ENCODE results near the gene CCL11. TPM values are rescaled to one million over a fixed set of nuclear protein-coding genes. Genes with fewer than 3 reads are reported as not detected.

CCL11 gene
- not detected in 2 replicates for total RNA-seq (2014; rRNA removed)
- not detected for polyA plus RNA-seq (2012)

DNA sequence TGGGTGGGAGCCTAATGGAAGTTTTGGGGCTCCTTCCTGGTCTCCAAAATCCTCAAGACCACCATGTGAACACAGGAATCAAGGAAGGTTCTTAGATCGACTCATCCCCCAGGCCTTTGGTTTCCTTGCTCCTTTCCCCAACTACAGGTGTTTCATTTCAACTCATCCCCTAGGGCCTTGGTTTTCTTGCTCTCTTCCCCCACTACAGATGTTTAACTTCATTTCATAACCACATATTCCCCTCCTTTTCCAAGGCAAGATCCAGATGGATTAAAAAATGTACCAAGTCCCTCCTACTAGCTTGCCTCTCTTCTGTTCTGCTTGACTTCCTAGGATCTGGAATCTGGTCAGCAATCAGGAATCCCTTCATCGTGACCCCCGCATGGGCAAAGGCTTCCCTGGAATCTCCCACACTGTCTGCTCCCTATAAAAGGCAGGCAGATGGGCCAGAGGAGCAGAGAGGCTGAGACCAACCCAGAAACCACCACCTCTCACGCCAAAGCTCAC, at the start of gene CCL11:
Gene CCL11, plus strand, starts transcription at position 457 of the 507 bp plus-strand sequence. CDS start 67 bp downstream, outside the sequence.
- DNase-seq (ENCODE audit: low read depth), result no peak

DNA sequence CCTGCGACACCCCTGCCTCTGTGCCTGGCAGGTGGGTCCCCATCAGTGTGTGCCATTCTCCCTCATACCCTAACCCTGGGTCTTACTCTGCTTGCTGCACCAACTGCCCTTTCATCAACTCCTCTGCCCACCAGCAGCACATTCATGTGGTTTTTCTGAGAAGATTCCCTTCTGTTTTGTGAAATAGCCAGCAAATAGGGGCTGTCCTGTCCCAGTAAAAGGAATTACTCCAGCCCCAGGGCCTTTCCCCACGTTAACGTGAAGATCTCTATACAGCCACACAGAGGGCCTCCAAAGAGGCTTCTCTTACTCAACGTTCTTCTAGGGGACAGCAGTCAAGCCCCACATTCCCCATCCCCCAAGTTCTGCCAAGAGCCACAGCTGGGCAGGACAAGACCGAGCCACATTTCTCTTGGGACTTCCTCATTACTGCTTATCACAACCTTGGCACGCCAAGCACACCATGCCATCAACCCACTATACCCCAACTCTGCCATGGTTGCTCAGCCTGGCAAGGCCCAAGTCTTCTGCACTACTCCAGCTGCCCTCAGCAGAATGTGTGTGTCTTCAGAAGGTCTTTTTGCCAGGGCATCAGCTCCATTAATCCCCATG, 49.2 kb upstream of the CCL11 start:
- DNase-seq (ENCODE audit: low read depth), result no peak

GRCh38 chr17:34237458-34237857, 48.1 kb upstream of the CCL11 start:
- no peak for DNase-seq (ENCODE audit: low read depth)

- no peak for DNase-seq (ENCODE audit: low read depth)
These were observed 44.5 kb upstream of the CCL11 start for GRCh38 chr17:34241062-34241461.

GRCh38 chr17:34242587-34243363, 42.8 kb upstream of the CCL11 start:
- DNase-seq (ENCODE audit: low read depth), result no peak

- no peak for DNase-seq (ENCODE audit: low read depth)
These were observed 41.9 kb upstream of the CCL11 start for GRCh38 chr17:34243364-34244320.

DNA sequence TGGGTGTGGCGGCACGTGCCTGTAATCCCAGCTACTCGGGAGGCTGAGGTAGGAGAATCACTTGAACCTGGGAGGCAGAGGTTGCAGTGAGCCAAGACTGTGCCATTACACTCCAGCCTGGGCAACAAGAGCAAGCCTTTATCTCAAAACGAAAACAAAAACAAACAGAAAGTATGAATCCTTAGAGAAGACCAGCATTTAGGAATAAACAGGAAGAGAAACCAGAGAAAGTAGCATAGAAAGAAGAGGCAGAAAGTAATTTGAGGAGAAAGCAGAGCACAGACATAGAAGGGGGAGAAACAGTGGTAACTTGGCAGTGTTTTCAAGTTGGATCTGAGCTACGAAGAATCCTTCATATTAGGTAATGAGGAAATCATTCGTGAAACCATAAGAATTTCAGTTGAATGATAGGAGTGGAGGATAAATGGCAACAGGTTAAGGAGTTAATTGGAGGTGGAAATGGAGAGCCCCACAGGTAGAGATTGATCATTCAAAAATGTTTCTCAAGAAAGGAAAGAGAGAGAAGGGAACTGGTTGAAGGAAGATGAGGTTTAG, 40.1 kb upstream of the CCL11 start:
- DNase-seq (ENCODE audit: low read depth), result no peak

- DNase-seq (ENCODE audit: low read depth), result no peak
These were observed 39.1 kb upstream of the CCL11 start for GRCh38 chr17:34246446-34246845.

GRCh38 chr17:34246881-34247280, 38.7 kb upstream of the CCL11 start:
- DNase-seq (ENCODE audit: low read depth), result no peak

DNA sequence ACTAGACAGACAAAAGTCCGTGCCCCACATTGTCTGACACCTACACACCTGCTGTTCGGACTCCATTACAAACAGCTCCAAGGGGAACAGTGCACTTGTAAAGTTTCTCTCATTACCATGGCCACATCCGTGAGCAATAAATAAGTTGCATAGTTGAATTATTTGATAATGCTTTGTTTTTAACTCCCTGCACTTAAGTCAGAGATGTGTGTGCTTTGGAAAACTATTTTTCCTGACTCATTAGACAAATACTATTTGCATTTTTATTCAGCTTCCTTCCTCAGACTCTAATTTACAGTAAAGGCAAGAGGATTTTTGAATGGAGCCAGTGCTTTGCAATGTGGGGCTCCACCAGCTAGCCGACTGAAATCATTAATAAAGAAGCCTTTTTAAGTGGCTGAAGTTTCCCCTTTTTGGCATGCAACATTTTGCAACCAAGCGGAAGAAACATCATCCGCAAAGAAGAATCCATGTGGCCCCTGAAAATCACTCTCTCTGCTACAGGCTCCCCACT, 37.0 kb upstream of the CCL11 start:
- DNase-seq (ENCODE audit: low read depth), result no peak

DNA sequence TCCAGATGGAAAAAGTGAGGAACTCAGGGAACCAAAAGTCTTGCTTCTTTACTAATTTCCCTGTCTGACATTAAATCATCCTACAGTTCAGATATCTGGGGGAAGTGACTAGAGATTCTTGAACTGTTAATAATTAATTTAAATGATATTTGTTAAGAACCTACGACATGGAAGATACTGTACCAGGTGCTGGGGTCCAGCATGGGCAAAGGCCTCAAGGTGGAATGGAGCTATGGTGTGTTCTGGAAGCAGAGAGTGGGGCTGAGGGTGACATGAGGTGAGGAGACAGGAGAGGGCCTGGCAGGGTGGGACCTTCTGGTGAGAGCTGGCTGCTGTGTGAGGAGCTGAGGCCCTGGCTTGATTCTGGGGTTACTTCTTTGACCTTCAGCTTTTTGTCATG, 36.5 kb upstream of the CCL11 start:
- DNase-seq (ENCODE audit: low read depth), result no peak

DNA sequence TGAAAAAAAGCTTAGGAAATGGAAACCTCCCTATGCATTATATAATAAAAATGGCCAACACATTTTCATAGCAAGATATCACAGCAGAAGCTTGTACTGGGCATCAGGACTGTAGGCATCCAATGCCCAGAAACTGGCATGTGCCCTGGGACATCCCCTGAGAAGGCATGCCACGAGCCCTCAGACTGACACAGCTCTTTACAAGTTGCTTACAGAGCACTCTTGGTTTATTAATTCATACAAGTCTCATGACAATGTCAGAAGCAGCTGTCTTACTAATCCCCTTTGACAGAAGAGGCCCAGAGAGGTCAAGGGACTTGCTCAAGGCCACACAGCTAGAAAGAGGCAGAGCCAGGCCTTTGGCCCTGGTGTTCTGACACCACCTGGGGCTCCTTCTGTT, 36.1 kb upstream of the CCL11 start:
- no peak for DNase-seq (ENCODE audit: low read depth)

DNA sequence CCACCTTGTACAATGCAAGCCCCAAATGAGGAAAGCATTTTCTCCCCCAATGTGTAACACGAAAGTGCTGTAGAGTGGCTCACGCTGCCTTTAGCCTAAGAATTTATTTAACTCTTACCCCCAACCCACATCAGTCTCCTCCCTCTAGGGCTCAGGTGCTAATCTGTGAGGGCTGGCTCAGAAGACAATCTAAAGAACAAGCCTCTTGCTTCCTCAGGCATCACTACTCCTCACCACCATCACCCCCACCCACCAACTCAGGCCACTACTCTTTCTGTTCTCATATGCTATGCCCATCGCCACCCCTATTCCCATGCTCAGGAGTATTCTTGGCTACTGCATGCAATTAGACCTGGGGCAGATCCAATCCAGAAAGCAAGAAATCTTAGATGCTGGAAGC, 34.4 kb upstream of the CCL11 start:
- no peak for DNase-seq (ENCODE audit: low read depth)

DNA sequence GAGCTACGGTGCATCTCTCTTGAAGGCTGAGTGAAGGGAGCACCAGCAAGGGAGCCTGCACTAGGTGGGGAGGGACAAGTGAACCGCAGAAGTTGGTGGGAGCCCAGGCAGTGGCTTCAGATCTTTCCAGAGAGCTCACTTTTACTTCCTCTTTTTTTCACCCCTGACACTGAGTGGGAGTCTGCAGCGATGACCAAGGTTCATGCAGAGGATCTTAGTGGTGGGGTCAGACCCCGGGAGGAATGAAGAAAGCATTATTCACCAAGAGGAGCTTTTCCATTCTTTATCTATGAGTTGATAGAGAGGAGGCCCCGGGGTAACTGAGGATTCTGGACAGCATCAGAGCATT, 33.5 kb upstream of the CCL11 start:
- no peak for DNase-seq (ENCODE audit: low read depth)

GRCh38 chr17:34252444-34253138, 33.0 kb upstream of the CCL11 start:
- peak; percentile 9 for DNase-seq (ENCODE audit: low read depth)

DNA sequence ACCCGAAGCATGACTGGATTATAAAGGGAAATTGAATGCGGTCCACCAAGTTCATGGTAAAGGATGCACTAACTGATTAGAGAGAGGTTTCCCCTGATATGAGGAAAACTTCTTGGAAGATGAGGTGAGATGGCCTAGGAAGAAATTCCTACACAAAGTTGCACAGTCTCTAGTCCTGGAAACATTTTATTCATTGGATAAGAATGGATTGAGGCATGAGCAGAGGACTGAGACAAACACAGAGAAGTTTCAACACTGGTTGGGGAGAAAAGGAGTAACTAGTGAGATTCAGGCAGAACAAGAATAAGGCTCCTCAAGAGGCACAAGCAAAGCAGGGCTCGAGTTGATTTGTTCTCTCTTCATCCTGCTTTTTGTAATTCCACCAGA, 32.4 kb upstream of the CCL11 start:
- no peak for DNase-seq (ENCODE audit: low read depth)

- DNase-seq (ENCODE audit: low read depth), result no peak
These were observed 31.4 kb upstream of the CCL11 start for GRCh38 chr17:34254146-34254545.

DNA sequence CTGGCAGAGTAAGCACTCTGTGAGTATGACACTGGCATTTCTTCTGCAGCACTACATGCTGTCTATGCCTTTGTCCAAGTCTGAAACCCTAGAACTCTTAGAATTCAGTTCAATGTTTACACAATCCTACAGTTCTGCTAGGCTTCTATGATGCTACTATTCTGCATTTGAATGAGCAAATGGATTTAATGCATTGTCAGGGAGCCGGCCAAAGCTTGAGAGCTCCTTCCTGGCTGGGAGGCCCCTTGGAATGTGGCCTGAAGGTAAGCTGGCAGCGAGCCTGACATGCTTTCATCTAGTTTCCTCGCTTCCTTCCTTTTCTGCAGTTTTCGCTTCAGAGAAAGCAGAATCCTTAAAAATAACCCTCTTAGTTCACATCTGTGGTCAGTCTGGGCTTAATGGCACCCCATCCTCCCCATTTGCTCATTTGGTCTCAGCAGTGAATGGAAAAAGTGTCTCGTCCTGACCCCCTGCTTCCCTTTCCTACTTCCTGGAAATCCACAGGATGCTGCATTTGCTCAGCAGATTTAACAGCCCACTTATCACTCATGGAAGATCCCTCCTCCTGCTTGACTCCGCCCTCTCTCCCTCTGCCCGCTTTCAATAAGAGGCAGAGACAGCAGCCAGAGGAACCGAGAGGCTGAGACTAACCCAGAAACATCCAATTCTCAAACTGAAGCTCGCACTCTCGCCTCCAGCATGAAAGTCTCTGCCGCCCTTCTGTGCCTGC, 30.7 kb upstream of the CCL11 start, which contains the start of gene CCL2:
Gene CCL2, plus strand, starts transcription at position 635 of the 730 bp plus-strand sequence. Its CDS starts 65 bp downstream, at position 700.
- no peak for DNase-seq (ENCODE audit: low read depth)

DNA sequence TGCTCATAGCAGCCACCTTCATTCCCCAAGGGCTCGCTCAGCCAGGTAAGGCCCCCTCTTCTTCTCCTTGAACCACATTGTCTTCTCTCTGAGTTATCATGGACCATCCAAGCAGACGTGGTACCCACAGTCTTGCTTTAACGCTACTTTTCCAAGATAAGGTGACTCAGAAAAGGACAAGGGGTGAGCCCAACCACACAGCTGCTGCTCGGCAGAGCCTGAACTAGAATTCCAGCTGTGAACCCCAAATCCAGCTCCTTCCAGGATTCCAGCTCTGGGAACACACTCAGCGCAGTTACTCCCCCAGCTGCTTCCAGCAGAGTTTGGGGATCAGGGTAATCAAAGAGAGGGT, 30.2 kb upstream of the CCL11 start:
- no peak for DNase-seq (ENCODE audit: low read depth)

DNA sequence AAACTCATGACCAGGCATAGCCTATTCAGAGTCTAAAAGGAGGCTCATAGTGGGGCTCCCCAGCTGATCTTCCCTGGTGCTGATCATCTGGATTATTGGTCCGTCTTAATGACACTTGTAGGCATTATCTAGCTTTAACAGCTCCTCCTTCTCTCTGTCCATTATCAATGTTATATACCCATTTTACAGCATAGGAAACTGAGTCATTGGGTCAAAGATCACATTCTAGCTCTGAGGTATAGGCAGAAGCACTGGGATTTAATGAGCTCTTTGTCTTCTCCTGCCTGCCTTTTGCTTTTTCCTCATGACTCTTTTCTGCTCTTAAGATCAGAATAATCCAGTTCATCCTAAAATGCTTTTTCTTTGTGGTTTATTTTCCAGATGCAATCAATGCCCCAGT, 29.7 kb upstream of the CCL11 start:
- DNase-seq (ENCODE audit: low read depth), result no peak

Measured in LHCN-M2 (cell line).